Cardiac fibroblast (primary cell): ENCODE results near the gene ZNF358.

Experiments used
- DNase-seq, 2 donors: peaks; one replicate each; pipeline versions ENCODE4 v3.0.0 to v3.0.0-alpha.2; 2010; ENCODE audit warnings: low read depth in 2 of 2
- H3K4me3 ChIP-seq, 2 donors: replicated peaks in 1 of 2; 1 replicate in 1 of 2; 2 replicates in 1 of 2; pipeline ENCODE4 v1.5.1; 2011; ENCODE audit warnings: low read depth in 2 of 2, low read length in 2 of 2, mild to moderate bottlenecking in 2 of 2, moderate library complexity in 1 of 2
- TF ChIP-seq, protein P1 (sequence below): IDR thresholded peaks from one replicate; pipeline ENCODE4 v1.5.1; 2011; ENCODE audit warnings: low read depth, mild to moderate bottlenecking, low read length, inconsistent platforms

ZNF358 gene

DNA sequence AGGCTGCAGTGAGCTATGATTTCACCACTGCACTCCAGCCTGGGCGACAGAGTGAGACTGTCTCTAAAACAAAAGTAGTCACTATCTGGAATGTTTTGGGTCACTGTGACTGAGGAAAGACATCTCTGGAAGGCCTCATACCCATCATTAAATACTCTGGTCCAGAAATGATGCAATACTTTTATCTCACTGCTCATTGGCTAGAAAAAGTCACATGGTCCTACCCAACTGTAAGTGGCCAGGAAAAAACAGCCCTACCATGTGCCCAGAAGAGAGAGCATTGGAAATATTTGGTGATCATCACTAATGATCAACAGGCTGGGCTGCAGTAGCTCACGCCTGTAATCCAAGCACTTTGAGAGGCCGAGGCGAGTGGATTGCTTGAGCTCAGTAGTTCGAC is 49.4 kb downstream of the ZNF358 start:
- H3K4me3 ChIP-seq, result no peak overlapping the region
- TF ChIP-seq, protein P1, sequence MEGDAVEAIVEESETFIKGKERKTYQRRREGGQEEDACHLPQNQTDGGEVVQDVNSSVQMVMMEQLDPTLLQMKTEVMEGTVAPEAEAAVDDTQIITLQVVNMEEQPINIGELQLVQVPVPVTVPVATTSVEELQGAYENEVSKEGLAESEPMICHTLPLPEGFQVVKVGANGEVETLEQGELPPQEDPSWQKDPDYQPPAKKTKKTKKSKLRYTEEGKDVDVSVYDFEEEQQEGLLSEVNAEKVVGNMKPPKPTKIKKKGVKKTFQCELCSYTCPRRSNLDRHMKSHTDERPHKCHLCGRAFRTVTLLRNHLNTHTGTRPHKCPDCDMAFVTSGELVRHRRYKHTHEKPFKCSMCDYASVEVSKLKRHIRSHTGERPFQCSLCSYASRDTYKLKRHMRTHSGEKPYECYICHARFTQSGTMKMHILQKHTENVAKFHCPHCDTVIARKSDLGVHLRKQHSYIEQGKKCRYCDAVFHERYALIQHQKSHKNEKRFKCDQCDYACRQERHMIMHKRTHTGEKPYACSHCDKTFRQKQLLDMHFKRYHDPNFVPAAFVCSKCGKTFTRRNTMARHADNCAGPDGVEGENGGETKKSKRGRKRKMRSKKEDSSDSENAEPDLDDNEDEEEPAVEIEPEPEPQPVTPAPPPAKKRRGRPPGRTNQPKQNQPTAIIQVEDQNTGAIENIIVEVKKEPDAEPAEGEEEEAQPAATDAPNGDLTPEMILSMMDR, result no peak
- no peak for DNase-seq
